SU-DHL-6 (cell line): ENCODE measurements around the gene WDR7.
"Not testable (repeated sequence)": the region's sequence is repeated elsewhere in the genome, so short reads cannot be mapped to it uniquely, and the experiment has no call there.

Experiments used
- H2AFZ ChIP-seq: fragments of 200-600 bp; sonication (generic); 2 replicates; pipeline ENCODE4 v1.6.1; 2014; ENCODE audit warnings: low read depth, mild to moderate bottlenecking, moderate library complexity, mixed read lengths, antibody characterized with exemption, low read length; ENCODE audit not compliant: severe bottlenecking
- H3F3A ChIP-seq: fragments of 200-600 bp; shearing (Covaris generic); 2 replicates; pipeline ENCODE4 v1.6.0; 2016; ENCODE audit warnings: antibody characterized with exemption, mild to moderate bottlenecking; ENCODE audit not compliant: insufficient read depth
- H3K27ac ChIP-seq: fragments of 200-600 bp; sonication (generic); 2 replicates; pipeline ENCODE4 v1.5.1; 2016; ENCODE audit warnings: low read depth, mild to moderate bottlenecking, low read length, moderate library complexity, mixed read lengths
- H3K27me3 ChIP-seq: fragments of 200-600 bp; sonication (generic), shearing (Covaris generic); 2 replicates; pipeline ENCODE4 v1.6.0; 2014; ENCODE audit warnings: mild to moderate bottlenecking, low read length
- H3K36me3 ChIP-seq: fragments of 200-600 bp; sonication (generic); 2 replicates; pipeline ENCODE4 v1.6.1; 2014; ENCODE audit warnings: mild to moderate bottlenecking, low read length, mixed read lengths
- H3K4me2 ChIP-seq: fragments of 300-600, 200-600 bp; shearing (Covaris generic), sonication (generic); 2 replicates; pipeline ENCODE4 v1.6.0; 2014; ENCODE audit warnings: low read length, low read depth, mild to moderate bottlenecking; ENCODE audit not compliant: poor library complexity, severe bottlenecking
- H3K4me3 ChIP-seq: fragments of 200-600 bp; sonication (generic); 2 replicates; pipeline ENCODE4 v1.5.1; 2014; ENCODE audit warnings: antibody characterized with exemption, low read length, mild to moderate bottlenecking, mixed read lengths; ENCODE audit not compliant: insufficient read depth, poor library complexity, severe bottlenecking
- H3K79me2 ChIP-seq: fragments of 200-600 bp; sonication (generic); 2 replicates; pipeline ENCODE4 v1.6.1; 2014; ENCODE audit warnings: mild to moderate bottlenecking, low read length, moderate library complexity; ENCODE audit not compliant: insufficient read depth
- H3K9ac ChIP-seq: fragments of 200-600 bp; sonication (generic); 2 replicates; pipeline ENCODE4 v1.7.0; 2014; ENCODE audit warnings: mild to moderate bottlenecking, low read length
- H3K9me2 ChIP-seq: fragments of 200-600 bp; sonication (generic); replicated peaks from 2 replicates; pipeline ENCODE4 v1.6.1; 2014; ENCODE audit warnings: low read length; ENCODE audit not compliant: insufficient read depth
- H3K9me3 ChIP-seq: fragments of 200-600 bp; sonication (generic); 2 replicates; pipeline ENCODE4 v1.6.1; 2014; ENCODE audit warnings: low read length, mixed read lengths; ENCODE audit not compliant: insufficient read depth
- H4K20me1 ChIP-seq: fragments of 200-600 bp; sonication (generic); 2 replicates; pipeline ENCODE4 v1.6.1; 2014; ENCODE audit warnings: low read depth, mild to moderate bottlenecking, antibody characterized with exemption, low read length, moderate library complexity, mixed read lengths
- EZH2phosphoT487 ChIP-seq: fragments of 200-600 bp; sonication (generic), shearing (Covaris generic); conservative IDR thresholded peaks from 2 replicates; pipeline ENCODE4 v1.6.1; 2018; ENCODE audit warnings: mild to moderate bottlenecking, antibody characterized with exemption, low read length, moderate library complexity, mixed read lengths
- TF ChIP-seq, protein P1 (sequence below): fragments of 200-600 bp; sonication (generic); IDR thresholded peaks from one replicate; pipeline ENCODE4 v1.5.1; 2017; ENCODE audit warnings: antibody characterized with exemption, mild to moderate bottlenecking, low read length, moderate library complexity; ENCODE audit not compliant: insufficient read depth, poor library complexity, severe bottlenecking

Gene WDR7

DNA sequence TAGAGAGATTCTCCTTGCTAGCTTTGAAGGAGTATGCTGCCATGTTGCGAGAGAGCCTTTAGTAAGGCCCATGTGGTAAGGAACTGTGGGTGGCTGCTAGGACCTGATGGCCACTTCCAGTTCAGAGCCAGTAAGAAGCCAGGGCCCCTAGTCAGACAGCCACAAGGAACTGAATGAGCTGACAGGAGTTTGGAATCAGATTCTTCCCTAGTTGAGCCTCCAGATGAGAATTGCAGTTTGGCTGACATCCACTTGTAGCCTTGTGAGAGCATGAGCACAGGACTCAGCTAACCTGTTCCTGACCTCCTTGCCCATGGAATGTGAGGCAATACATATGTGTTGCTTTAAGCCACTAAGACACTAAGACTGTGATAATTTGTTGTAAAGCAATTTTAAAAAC, 1.2 kb upstream of the WDR7 start:
- Histone ChIP-seq H3K79me2 (peaks cover 34% of the 10 kb centered on the region), H3K9me2 (no peaks in the 10 kb centered on the region), H3K27me3 (no peaks in the 10 kb centered on the region), H3F3A (peaks cover 11% of the 10 kb centered on the region; the same call in 1 of the 2 replicates), H3K27ac (no peak overlapping the region), H2AFZ (no peak overlapping the region), H4K20me1 (no peaks in the 10 kb centered on the region), H3K4me3 (peak overlapping the region; percentile 82), H3K4me2 (peak overlapping the region; percentile 83), H3K9ac (no peak overlapping the region), H3K9me3 (no peaks in the 10 kb centered on the region), H3K36me3 (no peaks in the 10 kb centered on the region)
- no peak for TF ChIP-seq EZH2phosphoT487
- TF ChIP-seq, protein P1, sequence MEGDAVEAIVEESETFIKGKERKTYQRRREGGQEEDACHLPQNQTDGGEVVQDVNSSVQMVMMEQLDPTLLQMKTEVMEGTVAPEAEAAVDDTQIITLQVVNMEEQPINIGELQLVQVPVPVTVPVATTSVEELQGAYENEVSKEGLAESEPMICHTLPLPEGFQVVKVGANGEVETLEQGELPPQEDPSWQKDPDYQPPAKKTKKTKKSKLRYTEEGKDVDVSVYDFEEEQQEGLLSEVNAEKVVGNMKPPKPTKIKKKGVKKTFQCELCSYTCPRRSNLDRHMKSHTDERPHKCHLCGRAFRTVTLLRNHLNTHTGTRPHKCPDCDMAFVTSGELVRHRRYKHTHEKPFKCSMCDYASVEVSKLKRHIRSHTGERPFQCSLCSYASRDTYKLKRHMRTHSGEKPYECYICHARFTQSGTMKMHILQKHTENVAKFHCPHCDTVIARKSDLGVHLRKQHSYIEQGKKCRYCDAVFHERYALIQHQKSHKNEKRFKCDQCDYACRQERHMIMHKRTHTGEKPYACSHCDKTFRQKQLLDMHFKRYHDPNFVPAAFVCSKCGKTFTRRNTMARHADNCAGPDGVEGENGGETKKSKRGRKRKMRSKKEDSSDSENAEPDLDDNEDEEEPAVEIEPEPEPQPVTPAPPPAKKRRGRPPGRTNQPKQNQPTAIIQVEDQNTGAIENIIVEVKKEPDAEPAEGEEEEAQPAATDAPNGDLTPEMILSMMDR, result no peak

DNA sequence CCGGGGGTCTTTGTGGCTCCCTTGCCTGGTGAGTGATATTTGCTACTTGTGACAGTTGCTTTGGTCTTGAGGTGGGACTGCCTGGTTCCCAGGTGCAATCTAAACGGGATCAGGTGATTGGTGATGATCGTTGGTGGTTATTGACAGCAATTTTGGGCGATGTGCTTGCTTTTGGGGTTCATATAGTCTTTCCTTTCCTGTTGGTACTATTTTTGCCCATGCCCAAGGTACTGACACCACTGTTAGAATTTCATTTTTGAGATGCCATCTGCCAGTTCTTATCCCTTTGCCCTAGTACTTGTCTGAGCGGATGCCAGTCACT, 573 bp downstream of the WDR7 start:
- Histone ChIP-seq H3K9me3 (no peaks in the 10 kb centered on the region), H2AFZ (peak overlapping the region; percentile 67), H3K4me3 (peak overlapping the region; percentile 82), H3K79me2 (peaks cover 51% of the 10 kb centered on the region), H3K27me3 (no peaks in the 10 kb centered on the region), H3K27ac (no peak overlapping the region), H3F3A (peaks cover 9% of the 10 kb centered on the region; the same call in 1 of the 2 replicates), H3K9ac (peak overlapping the region; percentile 73), H3K4me2 (peak overlapping the region; percentile 83), H3K36me3 (no peaks in the 10 kb centered on the region), H3K9me2 (no peaks in the 10 kb centered on the region), H4K20me1 (no peaks in the 10 kb centered on the region)
- TF ChIP-seq EZH2phosphoT487, result no peak
- TF ChIP-seq, protein P1, result no peak

DNA sequence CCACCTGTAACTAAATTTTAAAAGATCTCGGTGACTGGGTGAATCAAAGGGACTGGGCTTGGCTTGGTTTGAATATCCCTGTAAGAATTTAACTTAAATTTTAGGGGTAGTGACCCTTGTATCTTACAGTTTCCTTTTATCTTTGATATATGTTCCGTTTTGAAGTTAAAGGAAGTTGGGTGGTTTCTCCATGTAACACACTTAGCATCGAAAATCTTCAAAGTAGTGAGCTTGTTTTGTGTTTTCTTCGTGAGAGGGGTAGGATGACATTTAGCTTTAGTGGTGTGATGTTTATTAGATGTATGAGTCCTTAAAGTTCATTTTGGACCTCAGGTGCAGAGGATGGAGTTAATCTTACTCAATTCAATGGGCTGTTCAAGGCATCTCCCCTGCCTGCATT, 1.6 kb downstream of the WDR7 start:
- Histone ChIP-seq H3K9me3 (no peaks in the 10 kb centered on the region), H3K9me2 (no peaks in the 10 kb centered on the region), H3K36me3 (no peaks in the 10 kb centered on the region), H2AFZ (no peak overlapping the region), H3K27me3 (no peaks in the 10 kb centered on the region), H3F3A (peaks cover 9% of the 10 kb centered on the region; the same call in 1 of the 2 replicates), H3K9ac (peak overlapping the region; percentile 73; the same call in 1 of the 2 replicates), H3K4me2 (peak overlapping the region; percentile 83), H4K20me1 (no peaks in the 10 kb centered on the region), H3K4me3 (no peak overlapping the region), H3K79me2 (peaks cover 62% of the 10 kb centered on the region), H3K27ac (no peak overlapping the region)
- TF ChIP-seq EZH2phosphoT487, result no peak
- TF ChIP-seq, protein P1, result no peak

DNA sequence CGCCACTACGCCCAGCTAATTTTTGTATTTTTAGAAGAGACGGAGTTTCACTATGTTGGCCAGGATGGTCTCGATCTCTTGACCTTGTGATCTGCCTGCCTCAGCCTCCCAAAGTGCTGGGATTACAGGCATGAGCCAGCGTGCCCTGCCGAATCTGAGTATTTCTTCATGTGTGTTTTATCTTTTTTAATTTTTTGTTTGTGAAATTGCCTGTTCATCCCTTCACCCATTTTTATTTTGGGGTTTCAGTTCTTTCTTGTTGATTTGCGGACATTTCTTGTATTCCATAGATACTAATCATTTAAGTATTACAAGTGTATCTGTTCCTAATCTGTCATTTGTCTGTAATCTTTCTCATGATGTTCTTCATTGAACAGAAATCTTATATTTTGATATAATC, 3.1 kb downstream of the WDR7 start:
- not testable (repeated sequence) for H3K9me3 ChIP-seq, H3K4me3 ChIP-seq, H2AFZ ChIP-seq, H3K27ac ChIP-seq, H3K27me3 ChIP-seq, H3F3A ChIP-seq, H3K36me3 ChIP-seq, H3K9ac ChIP-seq, H4K20me1 ChIP-seq, H3K4me2 ChIP-seq, H3K9me2 ChIP-seq
- peaks cover 66% of the 10 kb centered on the region for H3K79me2 ChIP-seq
